Caco-2 (cell line): ENCODE measurements around the gene NDC80. TPM values are rescaled to one million over a fixed set of nuclear protein-coding genes. Genes with fewer than 3 reads are reported as not detected.

ENCODE experiments used
- BruUV-seq: library from RNA; stranded (reverse); fragments of 400-500 nt; replicated peaks from 2 replicates; lab custom pipeline; 2021; lab: Mats Ljungman, UMichigan
- CTCF ChIA-PET: fragments of 300-600 bp; sonication (Branson Sonifier 250); formaldehyde crosslinking; loops from one replicate; lab custom pipeline; 2022; ENCODE audit warnings: antibody characterized with exemption; lab: Charles Lee
- POLR2A ChIA-PET: fragments of 300-600 bp; sonication (Branson Sonifier 250); formaldehyde crosslinking; loops from one replicate; lab custom pipeline; 2022; ENCODE audit warnings: antibody characterized with exemption; lab: Charles Lee
- DNase-seq, 2 experiments: peaks; one replicate each; pipeline versions ENCODE4 v3.0.0 to v3.0.0-alpha.2; 2020 to 2022
- H3K27me3 ChIP-seq: replicated peaks from 2 replicates; pipeline ENCODE4 v1.6.0; 2011; ENCODE audit warnings: low read length; ENCODE audit not compliant: control insufficient read depth, insufficient read depth
- H3K36me3 ChIP-seq: 2 replicates; pipeline ENCODE4 v1.5.1; 2011; ENCODE audit warnings: low read length; ENCODE audit not compliant: control insufficient read depth, insufficient read depth
- H3K4me1 ChIP-seq: fragments of 250-450 bp; sonication (Bioruptor Pico); 2 replicates; pipeline ENCODE4 v1.5.1; 2020; ENCODE audit warnings: mild to moderate bottlenecking
- H3K4me3 ChIP-seq: 2 replicates; pipeline ENCODE4 v1.5.1; 2011; ENCODE audit warnings: low read depth, mild to moderate bottlenecking, control low read depth, low read length
- H3K9me3 ChIP-seq: fragments of 250-450 bp; sonication (Bioruptor Pico); 2 replicates; pipeline ENCODE4 v1.5.1; 2020; ENCODE audit warnings: mild to moderate bottlenecking, moderate library complexity
- H3K27ac Mint-ChIP-seq: one replicate; pipeline ENCODE4 v1.8.0; 2022; ENCODE audit warnings: mixed read lengths; ENCODE audit not compliant: unreplicated experiment
- H3K27me3 Mint-ChIP-seq: one replicate; pipeline ENCODE4 v1.8.0; 2022; ENCODE audit warnings: mixed read lengths; ENCODE audit not compliant: insufficient read depth, unreplicated experiment
- H3K36me3 Mint-ChIP-seq: one replicate; pipeline ENCODE4 v1.8.0; 2022; ENCODE audit warnings: mild to moderate bottlenecking, mixed read lengths; ENCODE audit not compliant: insufficient read depth, unreplicated experiment
- H3K4me1 Mint-ChIP-seq: one replicate; pipeline ENCODE4 v1.8.0; 2022; ENCODE audit warnings: low read depth, mixed read lengths; ENCODE audit not compliant: unreplicated experiment
- H3K4me3 Mint-ChIP-seq: one replicate; pipeline ENCODE4 v1.8.0; 2022; ENCODE audit warnings: mild to moderate bottlenecking, moderate library complexity, mixed read lengths; ENCODE audit not compliant: unreplicated experiment
- H3K9me3 Mint-ChIP-seq: one replicate; pipeline ENCODE4 v1.8.0; 2022; ENCODE audit warnings: mixed read lengths; ENCODE audit not compliant: unreplicated experiment
- intact Hi-C: fragments of 100-400 bp; cut with micrococcal nuclease; formaldehyde crosslinking; loops from one replicate; pipeline ENCODE4 v1.10.0; 2022; ENCODE audit not compliant: unreplicated experiment
- total RNA-seq: library from RNA; stranded (reverse); gene quantifications from 2 replicates; pipeline ENCODE4 v1.2.3, GENCODE V29; 2022
- TF ChIP-seq, protein P1 (sequence below), 2 experiments: fragments of 200-600 bp in 1 of 2; IDR thresholded peaks; 1 replicate in 1 of 2; 2 replicates in 1 of 2; pipeline versions ENCODE4 v1.5.1 to v1.8.0; 2011 to 2022; ENCODE audit warnings: antibody characterized with exemption in 1 of 2, control low read depth in 1 of 2, inconsistent platforms in 1 of 2, low read depth in 1 of 2, low read length in 1 of 2, mild to moderate bottlenecking in 1 of 2, moderate library complexity in 1 of 2; ENCODE audit not compliant: insufficient read depth in 1 of 2, severe bottlenecking in 1 of 2, unreplicated experiment in 1 of 2

NDC80 gene
- total RNA-seq, 1 experiment from 2014 or later = 52.6 TPM

DNA sequence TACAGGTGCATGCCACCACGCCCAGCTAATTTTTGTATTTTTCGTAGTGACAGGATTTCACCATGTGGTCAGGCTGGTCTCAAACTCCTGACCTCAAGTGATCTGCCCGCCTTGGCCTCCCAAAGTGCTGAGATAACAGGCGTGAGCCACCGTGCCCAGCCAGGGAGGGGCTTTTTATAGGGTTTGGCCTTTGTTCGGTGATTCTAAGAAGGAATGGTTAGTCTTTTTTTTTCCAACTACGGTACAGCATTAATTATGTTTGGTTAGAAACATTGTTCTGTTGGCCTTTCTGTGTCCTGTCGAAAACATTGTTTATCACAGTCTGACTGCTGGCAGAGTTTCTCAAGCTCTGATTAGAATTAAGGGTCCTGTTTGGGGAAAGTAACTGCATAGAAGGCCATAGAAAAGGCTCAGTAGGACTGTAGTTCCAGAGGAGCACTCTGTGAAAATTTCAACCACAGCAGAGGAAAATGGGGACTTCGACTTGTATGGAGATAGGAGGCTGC is 64.8 kb downstream of the NDC80 start:
- DNase-seq = no peak
- BruUV-seq = no TSS peak
- H3K4me1 ChIP-seq = no peaks in the 10 kb centered on the region
- intact Hi-C loops = no loop called here
- no peaks in the 10 kb centered on the region for H3K27me3 Mint-ChIP-seq
- no peaks in the 10 kb centered on the region for H3K9me3 ChIP-seq
- no peaks in the 10 kb centered on the region; the same call in 1 of the 2 replicates for H3K27me3 ChIP-seq
- H3K36me3 Mint-ChIP-seq = peaks cover 4% of the 10 kb centered on the region
- ChIA-PET CTCF (no interaction called here), POLR2A (no interaction called here)
- H3K4me3 Mint-ChIP-seq = no peak overlapping the region
- peaks cover 7% of the 10 kb centered on the region for H3K4me1 Mint-ChIP-seq
- H3K36me3 ChIP-seq = no peaks in the 10 kb centered on the region
- H3K27ac Mint-ChIP-seq = no peak overlapping the region
- H3K9me3 Mint-ChIP-seq = peaks cover 7% of the 10 kb centered on the region
- TF ChIP-seq, protein P1, sequence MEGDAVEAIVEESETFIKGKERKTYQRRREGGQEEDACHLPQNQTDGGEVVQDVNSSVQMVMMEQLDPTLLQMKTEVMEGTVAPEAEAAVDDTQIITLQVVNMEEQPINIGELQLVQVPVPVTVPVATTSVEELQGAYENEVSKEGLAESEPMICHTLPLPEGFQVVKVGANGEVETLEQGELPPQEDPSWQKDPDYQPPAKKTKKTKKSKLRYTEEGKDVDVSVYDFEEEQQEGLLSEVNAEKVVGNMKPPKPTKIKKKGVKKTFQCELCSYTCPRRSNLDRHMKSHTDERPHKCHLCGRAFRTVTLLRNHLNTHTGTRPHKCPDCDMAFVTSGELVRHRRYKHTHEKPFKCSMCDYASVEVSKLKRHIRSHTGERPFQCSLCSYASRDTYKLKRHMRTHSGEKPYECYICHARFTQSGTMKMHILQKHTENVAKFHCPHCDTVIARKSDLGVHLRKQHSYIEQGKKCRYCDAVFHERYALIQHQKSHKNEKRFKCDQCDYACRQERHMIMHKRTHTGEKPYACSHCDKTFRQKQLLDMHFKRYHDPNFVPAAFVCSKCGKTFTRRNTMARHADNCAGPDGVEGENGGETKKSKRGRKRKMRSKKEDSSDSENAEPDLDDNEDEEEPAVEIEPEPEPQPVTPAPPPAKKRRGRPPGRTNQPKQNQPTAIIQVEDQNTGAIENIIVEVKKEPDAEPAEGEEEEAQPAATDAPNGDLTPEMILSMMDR (IDR thresholded peaks at IDR 0.05; ENCODE audit: insufficient read depth in 1 of 2, low read depth in 1 of 2, low read length in 1 of 2, severe bottlenecking in 1 of 2, unreplicated experiment in 1 of 2) = no peak
- H3K4me3 ChIP-seq = no peak overlapping the region

DNA sequence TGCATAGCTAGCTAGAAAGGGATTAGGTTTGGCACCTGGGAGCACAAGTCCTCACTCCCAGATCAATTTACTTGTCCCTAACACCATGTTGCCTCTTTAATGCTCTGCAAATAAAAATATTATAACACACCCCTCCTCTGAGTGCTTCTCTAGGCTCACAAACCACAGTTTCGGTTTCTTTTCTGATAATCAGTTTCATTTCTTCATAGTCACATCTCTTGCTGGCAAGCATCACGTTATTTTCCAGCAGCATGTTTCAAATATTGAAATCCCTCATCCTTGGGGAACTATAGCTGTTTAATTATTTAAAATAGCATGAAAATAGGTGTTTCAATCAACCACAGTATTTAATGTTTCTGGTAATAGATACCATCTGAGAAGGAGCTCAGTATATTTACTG is 70.3 kb downstream of the NDC80 start:
- peaks cover 7% of the 10 kb centered on the region for H3K4me1 Mint-ChIP-seq
- no TSS peak for BruUV-seq
- POLR2A ChIA-PET = no interaction called here
- intact Hi-C loops = no loop called here
- Histone ChIP-seq H3K36me3 (no peaks in the 10 kb centered on the region), H3K4me1 (no peaks in the 10 kb centered on the region; the same call in 1 of the 2 replicates), H3K9me3 (no peaks in the 10 kb centered on the region), H3K4me3 (no peak overlapping the region), H3K27me3 (no peaks in the 10 kb centered on the region)
- CTCF ChIA-PET = no interaction called here
- TF ChIP-seq, protein P1 (IDR thresholded peaks at IDR 0.05; ENCODE audit: insufficient read depth in 1 of 2, low read depth in 1 of 2, low read length in 1 of 2, severe bottlenecking in 1 of 2, unreplicated experiment in 1 of 2) = no peak
- no peak for DNase-seq
- H3K9me3 Mint-ChIP-seq = no peaks in the 10 kb centered on the region
- no peaks in the 10 kb centered on the region for H3K36me3 Mint-ChIP-seq
- no peak overlapping the region for H3K27ac Mint-ChIP-seq
- H3K27me3 Mint-ChIP-seq = no peaks in the 10 kb centered on the region
- H3K4me3 Mint-ChIP-seq = no peak overlapping the region

DNA sequence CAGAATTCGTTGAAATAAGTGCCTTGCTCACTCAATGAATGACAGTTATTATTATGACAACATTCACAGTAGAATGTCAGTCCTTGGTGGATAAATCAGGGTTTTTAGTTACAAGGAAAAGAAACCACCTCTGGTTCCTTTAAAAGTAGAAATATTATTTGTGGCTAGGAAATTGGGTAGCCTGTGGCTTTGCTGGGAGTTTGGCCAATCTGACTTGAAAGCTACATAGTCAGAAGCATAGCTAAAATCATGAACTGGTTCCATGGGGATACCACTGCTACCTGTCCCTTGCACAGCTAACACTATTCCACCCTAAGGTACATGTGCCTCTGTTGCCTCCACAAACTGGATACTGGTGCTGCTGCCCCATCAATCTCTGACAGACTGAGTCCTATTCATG is 71.4 kb downstream of the NDC80 start:
- intact Hi-C loops = no loop called here
- H3K9me3 ChIP-seq = peaks cover 4% of the 10 kb centered on the region
- H3K4me1 ChIP-seq = no peaks in the 10 kb centered on the region; the same call in 1 of the 2 replicates
- ChIA-PET POLR2A (no interaction called here), CTCF (no interaction called here)
- Mint-ChIP-seq H3K27ac (no peak overlapping the region), H3K4me1 (peaks cover 7% of the 10 kb centered on the region), H3K4me3 (no peak overlapping the region), H3K9me3 (no peaks in the 10 kb centered on the region), H3K36me3 (no peaks in the 10 kb centered on the region), H3K27me3 (no peaks in the 10 kb centered on the region)
- TF ChIP-seq, protein P1 (IDR thresholded peaks at IDR 0.05; ENCODE audit: insufficient read depth in 1 of 2, low read depth in 1 of 2, low read length in 1 of 2, severe bottlenecking in 1 of 2, unreplicated experiment in 1 of 2) = no peak
- BruUV-seq = no TSS peak
- no peak overlapping the region for H3K4me3 ChIP-seq
- no peaks in the 10 kb centered on the region for H3K36me3 ChIP-seq
- no peak for DNase-seq
- no peaks in the 10 kb centered on the region for H3K27me3 ChIP-seq
